Neural progenitor cell (in vitro differentiated cells): ENCODE results near the gene DNAJC1.

ENCODE experiments used
- EZH2 ChIP-seq: fragments of 200-600 bp; sonication (generic); IDR thresholded peaks from 2 replicates; pipeline ENCODE4 v1.6.1; 2017; ENCODE audit warnings: antibody characterized with exemption, mild to moderate bottlenecking, moderate library complexity
- EZH2phosphoT487 ChIP-seq: fragments of 200-600 bp; sonication (generic); IDR thresholded peaks from 2 replicates; pipeline ENCODE4 v1.6.1; 2017; ENCODE audit warnings: antibody characterized with exemption
- TF ChIP-seq, protein P1 (sequence below): fragments of 200-600 bp; sonication (generic); IDR thresholded peaks from 2 replicates; pipeline ENCODE4 v1.5.1; 2017; ENCODE audit warnings: antibody characterized with exemption, mild to moderate bottlenecking

DNA sequence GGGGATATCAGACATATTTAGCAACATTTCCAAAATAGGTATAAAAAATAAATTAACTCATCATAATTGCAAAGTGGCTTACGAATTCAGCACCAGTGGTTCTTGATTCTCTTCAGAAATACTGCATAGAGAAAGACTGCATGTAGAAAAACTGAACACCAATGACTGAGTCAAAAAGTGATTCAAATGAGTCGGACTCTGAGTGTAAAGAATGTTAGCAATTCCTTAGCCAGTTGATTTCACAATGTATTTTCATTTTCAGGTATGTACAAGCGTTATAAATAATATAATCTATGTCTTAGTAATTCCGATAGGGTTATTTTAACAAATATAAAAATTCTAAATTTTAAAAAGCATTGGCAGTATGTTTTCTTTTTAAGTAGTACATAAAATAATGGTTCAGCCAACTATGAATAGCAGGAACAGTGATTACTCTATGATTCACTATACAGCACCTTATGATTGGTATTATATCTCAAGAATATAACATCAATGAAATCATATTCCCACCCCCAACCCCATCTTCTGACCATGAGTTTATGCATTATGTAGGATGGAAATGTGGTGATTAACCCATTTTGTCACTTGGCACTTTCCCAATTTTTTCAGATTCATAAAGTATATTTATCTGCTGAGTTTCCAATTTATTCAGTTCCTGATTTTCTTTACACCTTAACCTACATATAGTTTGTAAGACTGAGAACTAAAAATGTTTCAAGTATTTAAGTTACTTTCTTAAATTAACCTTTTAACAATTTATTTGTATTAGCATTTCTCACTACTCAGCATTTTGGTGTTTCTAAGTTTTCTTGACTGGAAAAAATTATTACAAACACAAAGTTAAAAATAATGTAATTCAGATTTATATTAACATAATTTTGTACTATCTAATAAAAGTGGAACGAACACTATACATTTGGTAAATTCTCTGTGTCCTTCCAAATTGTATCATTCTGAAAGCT lies 33.9 kb downstream of the DNAJC1 start:
- TF ChIP-seq, protein P1, sequence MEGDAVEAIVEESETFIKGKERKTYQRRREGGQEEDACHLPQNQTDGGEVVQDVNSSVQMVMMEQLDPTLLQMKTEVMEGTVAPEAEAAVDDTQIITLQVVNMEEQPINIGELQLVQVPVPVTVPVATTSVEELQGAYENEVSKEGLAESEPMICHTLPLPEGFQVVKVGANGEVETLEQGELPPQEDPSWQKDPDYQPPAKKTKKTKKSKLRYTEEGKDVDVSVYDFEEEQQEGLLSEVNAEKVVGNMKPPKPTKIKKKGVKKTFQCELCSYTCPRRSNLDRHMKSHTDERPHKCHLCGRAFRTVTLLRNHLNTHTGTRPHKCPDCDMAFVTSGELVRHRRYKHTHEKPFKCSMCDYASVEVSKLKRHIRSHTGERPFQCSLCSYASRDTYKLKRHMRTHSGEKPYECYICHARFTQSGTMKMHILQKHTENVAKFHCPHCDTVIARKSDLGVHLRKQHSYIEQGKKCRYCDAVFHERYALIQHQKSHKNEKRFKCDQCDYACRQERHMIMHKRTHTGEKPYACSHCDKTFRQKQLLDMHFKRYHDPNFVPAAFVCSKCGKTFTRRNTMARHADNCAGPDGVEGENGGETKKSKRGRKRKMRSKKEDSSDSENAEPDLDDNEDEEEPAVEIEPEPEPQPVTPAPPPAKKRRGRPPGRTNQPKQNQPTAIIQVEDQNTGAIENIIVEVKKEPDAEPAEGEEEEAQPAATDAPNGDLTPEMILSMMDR: no peak
- TF ChIP-seq EZH2 (no peak), EZH2phosphoT487 (no peak)
